ENCODE data around the gene CRADD. TPM values are rescaled to one million over a fixed set of nuclear protein-coding genes. Genes with fewer than 3 reads are reported as not detected.

Gene CRADD
- total and polyA plus RNA-seq, 2 donors (not counting 1 experiment from before 2014, with no cell fraction given), result 5.8 to 15.1 TPM

GRCh38 chr12:93825931-93826555 lies 148.9 kb downstream of the CRADD start:
- Histone ChIP-seq H3K27ac (ENCODE audit: low read length in 2 of 2) (no peak overlapping the region), H3K9ac (ENCODE audit: low read length) (no peak overlapping the region), H4K20me1 (ENCODE audit: control insufficient read depth, insufficient read depth, low read length, poor library complexity, severe bottlenecking) (no peaks in the 10 kb centered on the region), H2AFZ (ENCODE audit: insufficient read depth, low read depth, low read length, poor library complexity, severe bottlenecking) (no peak overlapping the region), H3K4me2 (replicated peaks; ENCODE audit: low read depth, low read length, poor library complexity, severe bottlenecking) (no peak overlapping the region), H3K79me2 (ENCODE audit: control insufficient read depth, insufficient read depth, low read length) (no peaks in the 10 kb centered on the region), H3K36me3 (replicated peaks in 1 of 2; ENCODE audit: control extremely low read depth in 1 of 2, control insufficient read depth in 1 of 2, extremely low read depth in 1 of 2, insufficient read depth in 2 of 2, low read length in 1 of 2) (no peaks in the 10 kb centered on the region), H3K4me3 (ENCODE audit: control extremely low read depth in 1 of 5, extremely low read depth in 1 of 5, insufficient read depth in 1 of 5, low read depth in 2 of 5, low read length in 4 of 5) (no peak overlapping the region), H3K9me3 (ENCODE audit: control extremely low read depth in 1 of 3, control insufficient read depth in 2 of 3, insufficient read depth in 1 of 3, low read length in 2 of 3) (no peaks in the 10 kb centered on the region), H3K4me1 (ENCODE audit: control insufficient read depth in 2 of 2, insufficient read depth in 2 of 2, low read length in 2 of 2) (no peaks in the 10 kb centered on the region), H3K27me3 (replicated peaks in 1 of 4; ENCODE audit: control extremely low read depth in 1 of 4, control insufficient read depth in 3 of 4, insufficient read depth in 4 of 4, low read length in 3 of 4) (no peaks in the 10 kb centered on the region)
- ChIA-PET POLR2A (no interaction called here), CTCF (interaction anchor here (0.7 to 1.3 kb wide), 2 partner anchors 13 to 234 kb away, joined by 3 to 4 read pairs; no protein-coding TSS in a partner anchor)
- Mint-ChIP-seq H3K4me3 (no peak overlapping the region), H3K9me3 (ENCODE audit: insufficient read depth) (no peaks in the 10 kb centered on the region), H3K27me3 (no peaks in the 10 kb centered on the region), H3K27ac (no peak overlapping the region), H3K4me1 (peaks cover 2% of the 10 kb centered on the region)
- TF ChIP-seq CTCF (IDR thresholded peaks at IDR 0.05) (no peak), EZH2 (IDR thresholded peaks at IDR 0.05; ENCODE audit: borderline replicate concordance, insufficient read depth, low read depth, low read length, poor library complexity, severe bottlenecking) (no peak)
- DNase-seq (no peak), ATAC-seq (ENCODE audit: low read depth) (no peak)
- intact Hi-C loops (cut with micrococcal nuclease), result no loop called here
- no CpG with 5 or more reads among the region's 6 CpGs for WGBS (ENCODE audit: insufficient coverage)

GRCh38 chr12:93827179-93827578 lies 150.0 kb downstream of the CRADD start:
- Histone ChIP-seq H3K4me2 (replicated peaks; ENCODE audit: low read depth, low read length, poor library complexity, severe bottlenecking) (no peak overlapping the region), H3K27ac (ENCODE audit: low read length in 2 of 2) (no peak overlapping the region), H3K9ac (ENCODE audit: low read length) (no peak overlapping the region), H3K4me1 (ENCODE audit: control insufficient read depth in 2 of 2, insufficient read depth in 2 of 2, low read length in 2 of 2) (no peaks in the 10 kb centered on the region), H3K79me2 (ENCODE audit: control insufficient read depth, insufficient read depth, low read length) (no peaks in the 10 kb centered on the region), H3K36me3 (replicated peaks in 1 of 2; ENCODE audit: control extremely low read depth in 1 of 2, control insufficient read depth in 1 of 2, extremely low read depth in 1 of 2, insufficient read depth in 2 of 2, low read length in 1 of 2) (no peaks in the 10 kb centered on the region), H3K9me3 (ENCODE audit: control extremely low read depth in 1 of 3, control insufficient read depth in 2 of 3, insufficient read depth in 1 of 3, low read length in 2 of 3) (no peaks in the 10 kb centered on the region), H2AFZ (ENCODE audit: insufficient read depth, low read depth, low read length, poor library complexity, severe bottlenecking) (no peak overlapping the region), H3K4me3 (ENCODE audit: control extremely low read depth in 1 of 5, extremely low read depth in 1 of 5, insufficient read depth in 1 of 5, low read depth in 2 of 5, low read length in 4 of 5) (no peak overlapping the region), H3K27me3 (replicated peaks in 1 of 4; ENCODE audit: control extremely low read depth in 1 of 4, control insufficient read depth in 3 of 4, insufficient read depth in 4 of 4, low read length in 3 of 4) (no peaks in the 10 kb centered on the region), H4K20me1 (ENCODE audit: control insufficient read depth, insufficient read depth, low read length, poor library complexity, severe bottlenecking) (no peaks in the 10 kb centered on the region)
- DNase-seq (no peak), ATAC-seq (ENCODE audit: low read depth) (no peak)
- POLR2A ChIA-PET, result no interaction called here
- H3K27ac Mint-ChIP-seq, result no peak overlapping the region
- H3K4me1 Mint-ChIP-seq, result peaks cover 2% of the 10 kb centered on the region
- CTCF ChIA-PET, result interaction anchor here (0.6 to 1.3 kb wide), 2 partner anchors 11 to 12 kb away, joined by 3 to 4 read pairs; no protein-coding TSS in a partner anchor
- no peak overlapping the region for H3K4me3 Mint-ChIP-seq
- WGBS (ENCODE audit: insufficient coverage), result no CpG with 5 or more reads among the region's 6 CpGs
- intact Hi-C loops (cut with micrococcal nuclease), result no loop called here
- TF ChIP-seq EZH2 (IDR thresholded peaks at IDR 0.05; ENCODE audit: borderline replicate concordance, insufficient read depth, low read depth, low read length, poor library complexity, severe bottlenecking) (no peak), CTCF (IDR thresholded peaks at IDR 0.05) (no peak)
- no peaks in the 10 kb centered on the region for H3K9me3 Mint-ChIP-seq (ENCODE audit: insufficient read depth)
- H3K27me3 Mint-ChIP-seq, result no peaks in the 10 kb centered on the region
